SK-N-SH (cell line): ENCODE results near the gene BAIAP2L1. TPM values are rescaled to one million over a fixed set of nuclear protein-coding genes. Genes with fewer than 3 reads are reported as not detected.

ENCODE experiments used
- CTCF ChIA-PET: fragments of 300-600, 350-600 bp; formaldehyde crosslinking; extraction: SDS; loops from one replicate; lab custom pipeline; 2021; lab: Yijun Ruan, JAX
- POLR2A ChIA-PET: fragments of 350-600 bp; sonication (Branson Sonifier 250); formaldehyde crosslinking; extraction: SDS; loops from one replicate; lab custom pipeline; 2020; ENCODE audit warnings: antibody characterized with exemption, inconsistent platforms; lab: Yijun Ruan, JAX
- DNase-seq: peaks from one replicate; pipeline ENCODE4 v3.0.0; 2012
- H2AFZ ChIP-seq: fragments of 200-600 bp; sonication (generic); 2 replicates; pipeline ENCODE4 v1.8.1; 2016; ENCODE audit warnings: antibody characterized with exemption, mild to moderate bottlenecking, low read depth
- H3F3A ChIP-seq: fragments of 200-600 bp; sonication (generic); replicated peaks from 2 replicates; pipeline ENCODE3; 2016; ENCODE audit warnings: antibody characterized with exemption, mild to moderate bottlenecking; ENCODE audit not compliant: insufficient read depth
- H3K27ac ChIP-seq, 2 experiments: fragments of 200-500 bp in 1 of 2; fragments of 200-600 bp in 1 of 2; sonication (Bioruptor generic) in 1 of 2; sonication (generic), shearing (Covaris generic) in 1 of 2; 2 replicates each; pipeline versions ENCODE4 v1.5.1 to v1.6.1; 2014 to 2016; ENCODE audit warnings: low read depth in 2 of 2, inconsistent platforms in 1 of 2, low read length in 1 of 2, mild to moderate bottlenecking in 1 of 2, mixed read lengths in 1 of 2
- H3K27me3 ChIP-seq: fragments of 200-600 bp; sonication (generic), shearing (Covaris generic); 2 replicates; pipeline ENCODE4 v1.6.1; 2016; ENCODE audit warnings: mixed run types; ENCODE audit not compliant: insufficient read depth
- H3K36me3 ChIP-seq, 2 experiments: fragments of 200-500 bp in 1 of 2; fragments of 200-600 bp in 1 of 2; sonication (Bioruptor generic) in 1 of 2; sonication (generic) in 1 of 2; replicated peaks in 1 of 2; 2 replicates each; pipeline versions ENCODE3 to v1.5.1; 2014 to 2016; ENCODE audit warnings: low read length in 1 of 2, mild to moderate bottlenecking in 1 of 2; ENCODE audit not compliant: insufficient read depth in 2 of 2, control insufficient read depth in 1 of 2
- H3K4me1 ChIP-seq, 2 experiments: fragments of 200-500 bp in 1 of 2; fragments of 200-600 bp in 1 of 2; sonication (Bioruptor generic) in 1 of 2; sonication (generic), shearing (Covaris generic) in 1 of 2; 2 replicates each; pipeline versions ENCODE4 v1.5.1 to v1.6.1; 2014 to 2016; ENCODE audit warnings: low read depth in 1 of 2, low read length in 1 of 2, mixed run types in 1 of 2; ENCODE audit not compliant: insufficient read depth in 2 of 2, control insufficient read depth in 1 of 2
- H3K4me2 ChIP-seq: fragments of 200-600 bp; sonication (generic), shearing (Covaris generic); 2 replicates; pipeline ENCODE4 v1.6.1; 2017; ENCODE audit warnings: mixed run types
- H3K4me3 ChIP-seq, 2 experiments: fragments of 200-500 bp in 1 of 2; fragments of 200-600 bp in 1 of 2; sonication (Bioruptor generic) in 1 of 2; sonication (generic), shearing (Covaris generic) in 1 of 2; 2 replicates each; pipeline versions ENCODE4 v1.5.1 to v1.8.1; 2014 to 2016; ENCODE audit warnings: low read depth in 2 of 2, inconsistent platforms in 1 of 2, low read length in 1 of 2, mild to moderate bottlenecking in 1 of 2, mixed read lengths in 1 of 2, moderate library complexity in 1 of 2
- H3K79me2 ChIP-seq: fragments of 200-600 bp; sonication (generic); 2 replicates; pipeline ENCODE4 v1.8.1; 2017; ENCODE audit warnings: mild to moderate bottlenecking; ENCODE audit not compliant: insufficient read depth
- H3K9ac ChIP-seq: fragments of 200-600 bp; sonication (generic); 2 replicates; pipeline ENCODE4 v1.6.1; 2017; ENCODE audit warnings: mixed run types
- H3K9me2 ChIP-seq: fragments of 200-600 bp; sonication (generic); 2 replicates; pipeline ENCODE4 v1.6.1; 2017; ENCODE audit warnings: mixed run types
- H3K9me3 ChIP-seq: fragments of 200-600 bp; sonication (generic); 2 replicates; pipeline ENCODE4 v1.6.1; 2017; ENCODE audit warnings: mixed run types, mild to moderate bottlenecking, moderate library complexity
- H4K20me1 ChIP-seq: fragments of 200-600 bp; sonication (generic); 2 replicates; pipeline ENCODE4 v1.6.1; 2017; ENCODE audit warnings: mild to moderate bottlenecking, mixed run types; ENCODE audit not compliant: insufficient read depth
- EP300 ChIP-seq, 2 experiments: IDR thresholded peaks; 2 replicates each; pipeline versions ENCODE4 v1.4.0 to v1.6.1; 2012; ENCODE audit warnings: borderline replicate concordance in 1 of 2, low read depth in 1 of 2, low read length in 1 of 2
- EZH2phosphoT487 ChIP-seq: fragments of 200-600 bp; sonication (generic); IDR thresholded peaks from 2 replicates; pipeline ENCODE4 v1.6.1; 2017; ENCODE audit warnings: low read depth, mixed run types, mild to moderate bottlenecking, antibody characterized with exemption, moderate library complexity, borderline replicate concordance
- FOSL2 ChIP-seq: IDR thresholded peaks from 2 replicates; pipeline ENCODE4 v1.4.0; 2012; ENCODE audit warnings: low read depth, mild to moderate bottlenecking, moderate library complexity, borderline replicate concordance
- MAX ChIP-seq: IDR thresholded peaks from 2 replicates; pipeline ENCODE4 v1.4.0; 2012; ENCODE audit warnings: low read depth
- NFIC ChIP-seq: IDR thresholded peaks from 2 replicates; pipeline ENCODE4 v1.4.0; 2012; ENCODE audit warnings: borderline replicate concordance
- RAD21 ChIP-seq: IDR thresholded peaks from 2 replicates; pipeline ENCODE4 v1.6.1; 2012; ENCODE audit warnings: mild to moderate bottlenecking, low read length
- RCOR1 ChIP-seq: fragments of 150-350 bp; IDR thresholded peaks from 2 replicates; pipeline ENCODE4 v1.6.1; 2017; ENCODE audit warnings: antibody characterized with exemption, low read length
- RFX5 ChIP-seq: IDR thresholded peaks from 2 replicates; pipeline ENCODE4 v1.6.1; 2012; ENCODE audit warnings: mild to moderate bottlenecking, improper control_type of control experiment, low read length
- TCF12 ChIP-seq: IDR thresholded peaks from 2 replicates; pipeline ENCODE4 v1.4.0; 2012
- TEAD4 ChIP-seq: IDR thresholded peaks from 2 replicates; pipeline ENCODE4 v1.4.0; 2012; ENCODE audit warnings: mild to moderate bottlenecking, borderline replicate concordance; ENCODE audit not compliant: insufficient read depth
- USF1 ChIP-seq: IDR thresholded peaks from 2 replicates; pipeline ENCODE4 v1.4.0; 2012; ENCODE audit warnings: low read depth, borderline replicate concordance
- ZBTB33 ChIP-seq: IDR thresholded peaks from 2 replicates; pipeline ENCODE4 v1.4.0; 2012; ENCODE audit warnings: low read depth, borderline replicate concordance
- WGBS: methylation state at CpG from one replicate; pipeline ENCODE4 v1.1.6; 2017; ENCODE audit warnings: low lambda C conversion rate; 5-methylcytosine and 5-hydroxymethylcytosine counted together
- polyA plus RNA-seq, 3 experiments: library from polyadenylated mRNA; depleted of rRNA; stranded (reverse); fragments of >200 nt; gene quantifications; 2 replicates each; pipeline ENCODE4 v1.2.3, GENCODE V29; 2012
- TF ChIP-seq, protein P1 (sequence below): IDR thresholded peaks from 2 replicates; pipeline ENCODE4; 2012

BAIAP2L1 gene
- polyA plus RNA-seq, 1 of the 3 experiments (the other 2 are of a cell fraction) = 8.8 TPM

DNA sequence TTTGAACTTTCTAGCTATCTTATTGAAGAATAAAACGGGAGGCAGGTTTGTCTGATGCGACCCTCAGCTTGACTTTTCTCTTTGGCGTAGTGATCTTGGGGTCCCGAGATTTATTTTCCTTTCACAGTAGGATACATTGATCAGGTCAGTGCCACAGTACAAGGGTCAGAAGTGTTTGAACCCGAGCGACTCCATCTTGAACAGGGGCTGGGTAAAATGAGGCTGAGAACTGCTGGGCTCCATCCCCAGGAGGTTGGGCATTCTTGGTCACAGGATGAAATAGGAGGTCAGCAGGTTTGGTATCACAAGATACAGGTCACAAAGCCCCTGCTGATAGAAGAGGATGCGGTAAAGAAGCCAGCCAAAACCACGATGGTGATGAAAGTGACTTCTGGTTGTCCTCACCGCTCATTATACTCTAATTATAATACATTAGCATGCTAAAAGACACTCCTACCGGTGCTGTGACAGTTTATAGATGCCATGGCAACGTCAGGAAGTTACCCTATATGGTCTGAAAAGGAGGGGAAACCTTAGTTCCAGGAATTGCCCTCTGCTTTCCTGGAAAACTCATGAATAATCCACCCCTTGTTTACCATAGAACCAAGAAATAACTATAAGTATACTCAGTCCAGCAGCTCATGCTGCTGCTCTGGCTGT, 145.8 kb downstream of the BAIAP2L1 start:
- TF ChIP-seq RAD21 (no peak), USF1 (no peak), MAX (no peak), RFX5 (no peak), EZH2phosphoT487 (no peak), FOSL2 (no peak), TCF12 (no peak), TEAD4 (no peak), ZBTB33 (no peak), RCOR1 (no peak), NFIC (no peak), EP300 (IDR thresholded peaks at IDR 0.05; ENCODE audit: borderline replicate concordance in 1 of 2, low read depth in 1 of 2, low read length in 1 of 2) (no peak)
- TF ChIP-seq, protein P1, sequence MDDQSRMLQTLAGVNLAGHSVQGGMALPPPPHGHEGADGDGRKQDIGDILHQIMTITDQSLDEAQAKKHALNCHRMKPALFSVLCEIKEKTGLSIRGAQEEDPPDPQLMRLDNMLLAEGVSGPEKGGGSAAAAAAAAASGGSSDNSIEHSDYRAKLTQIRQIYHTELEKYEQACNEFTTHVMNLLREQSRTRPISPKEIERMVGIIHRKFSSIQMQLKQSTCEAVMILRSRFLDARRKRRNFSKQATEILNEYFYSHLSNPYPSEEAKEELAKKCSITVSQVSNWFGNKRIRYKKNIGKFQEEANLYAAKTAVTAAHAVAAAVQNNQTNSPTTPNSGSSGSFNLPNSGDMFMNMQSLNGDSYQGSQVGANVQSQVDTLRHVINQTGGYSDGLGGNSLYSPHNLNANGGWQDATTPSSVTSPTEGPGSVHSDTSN = no peak
- H3K36me3 ChIP-seq = peaks cover 13 to 20% of the 10 kb centered on the region in 2 experiments
- no peak overlapping the region for H3K9ac ChIP-seq
- 88% methylated on average over 11 of the region's 11 CpGs for WGBS
- no peak overlapping the region for H3K4me3 ChIP-seq
- no peaks in the 10 kb centered on the region for H4K20me1 ChIP-seq
- ChIA-PET POLR2A (no interaction called here), CTCF (interaction anchor here (0.6 to 2.8 kb wide), 4 partner anchors 12 to 233 kb away, joined by 3 to 8 read pairs (median 4); partner anchors contain the start of gene BAIAP2L1)
- H3K9me3 ChIP-seq = no peaks in the 10 kb centered on the region
- H3K9me2 ChIP-seq = no peaks in the 10 kb centered on the region
- no peaks in the 10 kb centered on the region for H3K27me3 ChIP-seq
- H3K79me2 ChIP-seq = peaks cover 67% of the 10 kb centered on the region
- H2AFZ ChIP-seq = no peak overlapping the region
- H3K4me1 ChIP-seq = peaks cover 15 to 19% of the 10 kb centered on the region in 2 experiments; a peak in 2 of 4 replicates
- DNase-seq = no peak
- H3F3A ChIP-seq = peaks cover 3% of the 10 kb centered on the region
- H3K4me2 ChIP-seq = no peak overlapping the region
- H3K27ac ChIP-seq = no peak overlapping the region
